Activated T-cell treated with anti-CD3 and anti-CD28 coated beads for 1 hour (primary cell): Measurements from ENCODE around the gene FAM241B.

Experiments
- DNase-seq: peaks from one replicate; pipeline ENCODE4 v3.0.0-alpha.2; 2020; ENCODE audit warnings: low read depth

Gene FAM241B, protein sequence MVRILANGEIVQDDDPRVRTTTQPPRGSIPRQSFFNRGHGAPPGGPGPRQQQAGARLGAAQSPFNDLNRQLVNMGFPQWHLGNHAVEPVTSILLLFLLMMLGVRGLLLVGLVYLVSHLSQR

DNA sequence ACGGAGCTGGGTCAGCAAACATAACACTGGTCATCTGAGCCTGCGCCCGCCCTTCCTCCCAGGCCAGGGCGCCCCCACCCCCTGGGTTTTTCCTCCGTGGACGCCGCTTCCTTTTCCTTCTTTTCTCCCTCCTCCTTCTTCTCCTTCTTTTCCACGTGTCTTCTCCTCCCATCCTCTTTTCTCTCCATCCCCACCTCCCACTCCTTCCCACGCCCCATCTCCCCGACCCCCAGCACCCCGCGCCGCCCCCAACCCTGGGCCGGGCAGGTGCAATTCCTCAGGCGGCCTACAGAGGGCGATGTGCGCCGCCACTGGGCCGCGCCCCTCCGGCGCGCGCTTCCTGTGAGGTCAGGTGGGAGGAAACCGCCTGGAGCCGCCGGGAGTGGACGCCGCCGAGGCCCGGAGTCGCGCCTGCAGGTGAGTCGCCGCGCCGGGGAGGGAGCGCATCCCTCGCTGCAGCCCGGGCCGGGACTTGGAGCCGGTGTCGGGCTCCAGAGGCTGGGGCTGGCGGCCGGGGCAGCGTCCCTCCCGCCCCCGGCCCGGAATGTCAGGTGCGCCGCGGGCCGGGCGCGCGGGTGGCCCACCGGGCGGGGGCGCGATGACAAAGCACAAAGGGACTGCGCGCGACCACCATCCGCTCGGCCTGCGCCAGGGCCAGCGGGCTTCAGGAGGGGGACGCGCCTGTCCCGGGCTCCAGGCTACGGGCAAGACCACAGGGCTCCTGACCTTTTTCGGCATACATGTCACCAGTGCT lies at the start of gene FAM241B:
Gene FAM241B, plus strand, starts transcription at position 351 of the 754 bp plus-strand sequence. CDS start 1,497 bp downstream, outside the sequence.
- peak; percentile 63 for DNase-seq

DNA sequence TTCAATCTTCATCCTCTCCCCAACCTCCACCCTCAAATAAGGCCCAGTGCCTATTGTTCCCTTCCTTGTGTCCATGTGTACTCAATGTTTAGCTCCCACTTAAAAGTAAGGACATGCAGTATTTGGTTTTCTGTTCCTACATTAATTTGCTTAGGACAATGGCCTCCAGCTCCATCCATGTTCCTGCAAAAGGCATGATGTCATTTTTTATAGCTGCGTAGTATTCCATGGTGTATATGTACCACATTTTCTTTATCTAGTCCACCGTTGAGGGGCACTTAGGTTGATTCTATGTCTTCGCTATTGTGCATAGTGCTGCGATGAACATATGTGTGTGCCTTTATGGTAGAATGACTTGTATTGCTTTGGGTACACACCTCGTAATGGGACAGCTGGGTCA lies 49.6 kb upstream of the FAM241B start:
- no peak for DNase-seq

DNA sequence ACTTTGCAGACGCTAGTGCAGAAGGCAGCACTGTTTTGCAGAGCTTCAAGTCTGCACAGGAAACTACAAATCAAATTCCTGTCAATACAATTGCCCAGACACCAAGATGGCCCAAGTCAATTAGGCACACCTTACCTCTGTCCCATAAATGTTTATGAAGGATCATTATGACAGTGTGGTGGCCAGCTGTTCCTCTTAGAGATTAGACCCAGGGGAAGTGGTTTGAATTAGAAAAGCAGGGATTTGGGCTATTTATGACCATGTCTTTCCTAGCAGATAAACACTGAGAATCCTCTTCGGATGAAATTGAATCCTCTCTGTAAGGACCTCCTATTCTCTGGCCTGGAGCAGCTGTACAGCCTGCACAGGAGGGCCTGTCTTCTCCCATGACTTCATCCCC lies 46.9 kb upstream of the FAM241B start:
- no peak for DNase-seq

DNA sequence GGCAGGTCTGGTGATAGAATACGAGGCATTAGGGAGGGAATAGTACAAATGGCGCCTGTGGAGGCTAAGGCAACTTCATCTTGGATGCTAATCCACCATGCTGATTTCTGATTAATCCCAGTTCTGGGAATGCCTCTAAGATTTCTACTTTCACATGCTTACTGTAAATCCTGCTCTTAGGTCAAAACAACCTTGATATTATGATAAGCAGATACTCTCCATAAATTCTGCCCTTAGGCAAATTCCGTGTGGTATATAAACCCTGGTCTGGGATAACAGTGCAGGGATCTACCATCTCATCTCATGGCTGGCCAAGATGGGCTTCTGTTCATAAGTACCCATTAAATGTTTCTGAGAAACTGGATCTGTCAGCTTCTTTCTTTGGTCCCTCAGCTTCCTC lies 45.4 kb upstream of the FAM241B start:
- DNase-seq: no peak

DNA sequence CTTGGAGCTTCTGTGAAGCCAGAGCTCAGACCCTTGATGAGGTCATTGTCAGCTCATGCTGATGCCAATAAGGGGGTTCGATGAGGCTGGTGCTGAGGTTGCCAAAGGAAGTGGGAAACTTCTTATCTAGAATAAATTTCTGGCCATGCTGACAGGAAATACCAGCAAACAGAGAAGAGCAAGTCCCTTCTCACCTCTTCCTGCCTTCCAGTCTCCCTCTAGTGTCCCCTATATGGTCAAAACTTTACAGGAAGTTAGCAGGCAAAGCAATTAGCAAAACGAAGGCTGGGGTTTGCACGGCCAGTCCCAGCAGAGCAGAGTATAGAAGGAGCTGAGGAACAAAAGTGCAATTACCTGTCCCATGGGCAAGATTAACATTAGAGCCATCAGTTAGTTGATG lies 41.7 kb upstream of the FAM241B start:
- DNase-seq: no peak

DNA sequence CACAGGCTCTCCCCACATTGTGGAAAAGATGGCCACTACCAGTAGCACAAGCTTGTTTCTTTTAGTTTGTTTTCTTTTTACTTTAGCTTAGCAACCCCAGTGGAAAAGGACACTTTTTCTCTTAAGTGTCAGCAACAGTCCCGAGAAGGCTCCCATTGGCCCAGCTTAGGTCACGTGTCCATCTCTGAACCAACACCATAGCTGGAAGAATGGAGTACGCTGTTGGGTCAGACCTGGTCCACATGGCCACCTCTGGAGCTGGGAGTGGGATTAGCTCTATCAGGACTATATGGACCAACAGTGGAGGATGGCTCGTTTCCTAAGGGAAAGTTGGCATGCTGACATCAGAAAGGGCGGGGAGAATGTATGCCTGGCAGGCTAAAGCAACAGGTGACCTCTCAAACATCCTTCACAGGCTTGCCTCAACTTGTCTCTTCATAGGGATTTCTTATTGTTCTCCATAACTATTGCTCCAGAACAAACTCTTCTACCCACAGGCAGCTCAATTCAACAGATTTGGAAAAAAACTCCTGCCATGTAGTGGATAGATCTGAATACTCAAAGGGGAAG lies 29.2 kb upstream of the FAM241B start:
- no peak for DNase-seq

DNA sequence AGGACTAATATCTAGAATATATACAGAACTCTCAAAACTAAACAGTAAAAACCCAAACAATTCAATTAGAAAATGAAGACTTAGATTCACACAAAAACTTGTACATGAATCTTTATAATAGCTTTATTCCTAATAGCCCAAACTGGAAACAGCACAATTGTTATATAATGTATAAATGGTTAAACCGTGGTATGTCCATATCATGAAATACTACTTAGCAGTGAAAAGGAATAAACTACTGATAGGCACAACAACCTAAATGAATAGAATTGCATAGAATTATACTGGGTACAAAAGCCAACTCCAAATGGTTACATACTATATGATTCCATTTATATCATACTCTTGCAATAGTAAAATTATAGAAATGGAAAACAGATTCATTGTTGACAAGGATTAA lies 21.0 kb upstream of the FAM241B start:
- DNase-seq: no peak

DNA sequence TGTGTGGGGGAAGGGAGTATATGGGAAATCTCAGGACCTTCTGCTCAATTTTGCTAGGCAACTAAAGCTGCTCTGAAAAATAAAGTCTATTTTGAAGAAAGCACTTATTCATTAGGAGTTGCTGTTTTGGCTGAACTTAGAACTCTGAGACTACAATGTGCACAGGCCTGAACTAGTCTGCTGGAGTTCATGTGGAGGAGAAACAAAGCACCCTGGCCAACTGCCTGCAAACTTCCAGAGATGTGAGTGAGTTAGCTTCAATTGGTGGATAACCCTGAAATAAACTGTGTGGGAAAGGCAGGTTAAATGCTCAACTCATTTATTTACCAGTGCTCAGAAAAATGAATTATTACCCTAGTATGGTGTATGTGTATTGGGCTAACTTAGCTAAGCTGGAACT lies 17.3 kb upstream of the FAM241B start:
- DNase-seq: no peak

DNA sequence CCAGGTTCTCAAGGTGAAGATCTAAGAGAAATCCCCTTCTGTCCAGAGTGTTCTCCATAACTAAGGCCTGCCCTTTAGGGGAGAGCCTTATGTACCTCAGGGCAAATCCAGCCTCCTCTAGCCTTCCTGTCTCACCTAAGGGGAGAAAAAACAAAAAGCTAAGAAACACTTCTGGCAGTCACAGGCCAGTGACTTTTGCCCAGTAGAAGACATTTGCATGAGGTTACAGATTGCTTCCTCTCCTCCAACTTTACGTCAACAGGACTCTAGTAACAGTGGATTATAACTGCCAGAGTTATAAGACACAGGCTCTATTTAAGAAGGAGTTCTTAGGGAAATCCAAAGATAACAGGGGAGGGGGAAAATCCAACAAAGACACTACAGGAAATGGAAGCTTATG lies 15.9 kb upstream of the FAM241B start:
- DNase-seq: no peak

DNA sequence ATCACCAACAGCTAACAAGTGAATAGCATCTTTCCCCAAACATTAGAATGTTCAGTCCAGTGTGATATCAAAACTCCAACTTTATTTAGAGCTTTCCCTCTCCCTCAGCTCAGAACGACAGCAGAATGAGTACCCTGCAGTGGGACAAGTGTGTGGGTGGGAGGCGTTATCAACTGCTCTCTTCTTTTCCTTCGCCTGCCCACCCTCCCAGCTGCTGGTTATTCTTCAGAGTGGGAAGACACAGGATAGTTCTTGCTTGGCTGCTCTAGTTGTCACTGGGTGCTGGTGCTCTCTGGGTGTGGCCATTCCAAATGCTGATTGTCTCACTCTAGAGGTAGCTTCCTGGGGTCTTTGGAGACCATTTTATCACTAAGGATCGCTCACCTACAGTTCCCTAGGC lies 13.7 kb upstream of the FAM241B start:
- no peak for DNase-seq

DNA sequence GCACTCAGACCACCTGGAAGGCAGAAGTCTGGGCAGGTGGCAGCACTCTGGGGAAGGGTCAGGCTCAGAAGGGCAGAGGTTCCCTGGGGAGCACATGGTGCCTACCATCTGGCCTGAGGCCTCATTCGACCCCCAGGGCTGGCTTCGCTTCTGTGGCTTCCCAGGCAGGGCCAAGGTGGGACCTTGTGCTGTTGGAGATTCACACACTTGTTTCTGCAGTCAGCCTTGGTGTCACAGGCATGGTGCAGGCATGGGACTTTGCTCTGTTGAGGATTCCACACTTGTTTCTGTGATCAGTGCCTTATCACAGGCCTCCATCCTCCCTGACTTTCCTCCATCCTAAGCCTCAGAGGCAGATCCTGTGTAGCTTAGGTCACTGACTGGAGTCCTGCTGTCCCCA lies 11.3 kb upstream of the FAM241B start:
- no peak for DNase-seq

DNA sequence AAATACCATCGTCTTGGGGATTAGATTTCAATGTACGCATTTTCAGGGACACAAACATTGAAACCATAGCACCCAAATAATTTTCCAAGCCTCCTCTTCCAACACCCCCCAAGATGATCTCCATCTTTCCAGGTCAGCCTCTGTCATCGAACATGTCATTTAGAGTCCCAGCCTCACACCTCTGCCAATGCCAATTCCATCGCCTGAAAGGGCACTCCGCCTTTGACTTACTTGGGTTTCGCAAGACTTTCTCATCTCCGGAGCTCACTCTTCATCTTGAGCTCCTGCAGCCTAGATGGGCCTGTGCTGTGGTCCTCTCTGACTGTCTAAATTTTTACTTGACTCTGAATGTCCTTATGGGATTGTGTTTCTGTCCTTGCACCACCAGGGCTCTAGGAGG lies 10.4 kb upstream of the FAM241B start:
- no peak for DNase-seq

DNA sequence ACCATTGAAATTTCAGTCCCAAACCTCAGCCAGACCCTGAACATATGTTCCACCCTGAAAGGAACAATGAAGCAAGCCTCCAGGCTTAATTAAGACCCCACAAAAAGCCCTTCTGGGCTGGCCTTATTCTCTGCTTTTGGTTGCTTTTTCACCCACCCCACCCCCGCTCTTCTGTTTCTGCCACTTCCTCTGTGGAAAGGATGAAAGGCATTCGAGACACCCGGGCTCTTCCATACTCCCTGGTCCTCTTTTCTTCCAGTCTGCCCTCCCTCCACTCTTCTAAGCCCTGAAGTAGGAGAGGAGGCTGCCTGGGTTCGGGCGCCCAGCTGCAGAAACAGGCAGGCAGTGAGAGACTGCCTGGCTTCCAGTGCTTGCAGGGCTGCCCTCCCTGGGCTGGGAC lies 9.4 kb upstream of the FAM241B start:
- no peak for DNase-seq

DNA sequence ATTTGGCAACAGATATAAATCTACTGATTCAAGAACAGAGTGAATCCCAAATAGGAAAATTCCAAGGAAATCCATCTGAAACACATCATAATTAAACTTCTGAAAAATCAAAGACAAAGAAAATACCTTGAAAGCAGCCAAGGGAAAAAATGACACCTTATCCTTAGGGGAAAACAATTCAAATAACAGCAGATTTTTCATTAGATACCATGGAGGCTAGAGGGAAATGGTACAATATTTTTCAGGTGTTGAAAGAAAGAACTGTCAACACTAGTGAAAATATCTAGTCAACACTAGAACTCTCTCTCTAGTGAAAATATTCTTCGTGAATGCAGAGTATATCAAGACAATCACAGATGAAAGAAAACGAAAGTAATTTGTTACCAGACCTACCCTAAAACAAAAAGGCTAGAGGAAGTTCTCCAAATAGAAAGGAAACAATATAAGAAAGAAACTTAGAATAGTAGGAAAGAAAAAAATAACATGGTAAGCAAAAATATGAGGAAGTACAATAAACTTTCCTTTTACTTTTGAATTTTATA lies 5.7 kb upstream of the FAM241B start:
- DNase-seq: no peak

DNA sequence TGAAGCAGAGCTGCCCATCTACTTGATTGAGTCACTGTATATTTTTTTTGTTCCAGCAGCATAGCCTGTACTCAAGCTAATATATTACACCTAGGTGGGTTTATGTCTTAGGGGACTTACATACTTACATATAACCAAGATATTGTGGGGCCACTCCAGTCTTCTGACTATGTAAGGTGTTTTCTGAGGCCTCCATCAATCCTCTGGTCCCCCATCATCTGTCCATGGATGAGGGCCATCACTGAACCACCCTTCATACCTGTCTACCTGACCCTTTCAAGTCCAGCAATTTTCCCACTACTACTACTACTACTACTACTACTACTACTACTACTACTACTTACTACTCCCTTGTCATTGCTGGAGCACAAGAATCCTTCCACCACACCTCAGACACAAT lies 3.2 kb upstream of the FAM241B start:
- no peak for DNase-seq

DNA sequence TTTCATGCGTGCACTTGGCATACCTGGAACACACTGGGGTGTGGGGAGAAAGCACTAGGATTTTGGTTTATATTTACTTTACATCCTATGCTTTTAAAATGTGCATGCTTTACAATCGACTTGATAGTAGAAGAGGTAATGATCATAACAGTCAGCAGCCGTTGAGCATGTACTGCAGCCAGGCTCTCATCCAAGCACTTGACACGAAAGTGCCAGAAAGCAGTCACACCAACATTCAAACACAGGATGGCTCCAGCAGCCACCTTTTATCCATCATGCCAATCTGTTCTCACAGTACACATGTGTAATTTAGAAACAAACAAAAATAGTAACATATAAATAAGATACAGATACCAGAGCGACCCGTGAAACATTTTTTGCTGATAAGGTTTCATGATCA lies 1.2 kb upstream of the FAM241B start:
- no peak for DNase-seq

DNA sequence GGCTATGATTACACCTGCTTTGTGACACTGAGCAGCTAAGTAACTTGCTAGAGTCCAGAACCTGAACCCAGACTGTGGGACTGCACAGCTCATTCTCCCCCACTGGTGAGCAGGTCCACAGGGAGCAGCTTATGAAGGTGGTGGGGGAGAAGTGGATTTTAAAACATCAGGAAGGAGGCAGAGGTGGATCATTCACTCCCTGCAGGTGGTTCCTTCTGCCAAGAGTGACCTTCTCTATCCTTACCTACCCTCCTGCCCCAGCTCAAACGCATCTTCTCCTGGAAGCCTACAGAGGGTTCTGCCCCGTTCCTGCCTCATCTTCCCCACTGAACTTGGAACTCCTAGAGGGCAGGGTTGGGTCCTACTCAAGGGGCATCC lies 539 bp upstream of the FAM241B start:
- DNase-seq: no peak

DNA sequence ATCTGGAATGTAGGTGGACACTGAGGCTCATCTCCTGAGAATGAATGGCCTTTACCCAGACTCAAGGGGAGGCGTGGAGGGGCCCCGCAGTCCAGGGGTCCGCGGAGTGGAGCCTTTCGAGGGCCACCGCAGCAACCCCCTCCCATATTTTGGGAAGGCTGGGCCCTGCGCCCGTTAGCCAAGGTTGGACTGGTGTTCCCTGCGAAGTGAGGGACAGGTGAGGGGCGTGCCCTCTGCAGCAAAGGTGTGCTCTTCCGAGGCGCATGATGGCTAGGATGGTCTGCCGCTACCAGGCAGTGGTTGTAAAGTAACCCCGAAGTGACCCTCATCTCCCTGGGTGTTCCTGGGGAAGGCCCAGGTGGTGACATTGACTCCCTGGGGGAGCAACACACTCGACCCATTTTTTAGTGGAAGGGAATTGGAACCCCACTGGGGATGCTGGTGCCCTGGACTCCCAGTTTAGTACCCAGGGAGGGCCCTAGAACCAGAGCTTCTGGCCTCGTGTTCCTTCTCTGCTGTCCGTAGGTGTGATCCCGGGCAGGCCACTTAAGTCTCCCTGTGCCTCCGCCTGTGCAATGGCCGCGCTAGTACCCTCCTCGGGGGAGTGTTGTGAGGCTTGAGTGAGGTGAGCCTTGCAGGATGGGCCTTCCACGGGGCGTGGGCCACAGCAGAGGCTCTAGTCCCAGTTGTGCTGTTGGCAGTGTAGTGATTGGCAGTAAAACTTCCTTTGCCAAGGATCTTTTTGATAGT lies 779 bp downstream of the FAM241B start:
- no peak for DNase-seq

DNA sequence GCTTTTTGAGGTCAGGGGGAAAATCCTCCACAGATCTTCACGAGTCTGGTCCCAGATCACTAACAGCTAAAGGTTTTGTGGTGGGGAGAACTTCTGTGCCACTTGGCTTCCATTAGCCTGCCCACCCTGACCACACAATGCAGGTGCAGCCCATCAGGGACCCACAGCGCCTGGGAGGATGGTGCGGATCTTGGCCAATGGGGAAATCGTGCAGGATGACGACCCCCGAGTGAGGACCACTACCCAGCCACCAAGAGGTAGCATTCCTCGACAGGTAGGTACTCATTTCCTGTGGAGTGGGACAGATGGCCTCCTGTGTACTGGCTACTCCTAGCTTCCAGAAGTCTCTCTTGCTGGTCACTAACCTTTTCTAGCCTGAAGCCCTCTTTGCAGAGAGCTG lies 1.5 kb downstream of the FAM241B start:
- no peak for DNase-seq

DNA sequence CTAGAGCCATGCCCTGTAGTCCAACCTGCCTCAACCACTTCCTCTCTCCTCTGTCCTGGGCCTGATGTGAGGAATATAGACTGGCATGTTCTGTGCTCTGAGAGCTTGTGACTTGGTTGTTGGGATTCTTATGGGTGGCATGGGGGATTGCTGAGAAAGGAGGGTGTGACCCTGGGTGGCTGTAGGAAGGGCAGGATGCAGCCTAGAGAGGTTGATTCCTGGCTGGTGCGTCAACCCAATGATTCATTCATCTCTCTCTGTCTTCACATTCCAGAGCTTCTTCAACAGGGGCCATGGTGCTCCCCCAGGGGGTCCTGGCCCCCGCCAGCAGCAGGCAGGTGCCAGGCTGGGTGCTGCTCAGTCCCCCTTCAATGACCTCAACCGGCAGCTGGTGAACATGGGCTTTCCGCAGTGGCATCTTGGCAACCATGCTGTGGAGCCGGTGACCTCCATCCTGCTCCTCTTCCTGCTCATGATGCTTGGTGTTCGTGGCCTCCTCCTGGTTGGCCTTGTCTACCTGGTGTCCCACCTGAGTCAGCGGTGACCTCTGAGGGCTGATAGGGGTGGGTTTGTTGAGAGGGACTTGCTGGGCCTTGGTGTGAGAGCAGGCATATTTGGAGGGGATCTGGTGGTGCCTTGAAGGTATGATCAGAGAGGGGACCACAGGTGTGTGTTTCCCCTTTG lies 2.6 kb downstream of the FAM241B start:
- no peak for DNase-seq

DNA sequence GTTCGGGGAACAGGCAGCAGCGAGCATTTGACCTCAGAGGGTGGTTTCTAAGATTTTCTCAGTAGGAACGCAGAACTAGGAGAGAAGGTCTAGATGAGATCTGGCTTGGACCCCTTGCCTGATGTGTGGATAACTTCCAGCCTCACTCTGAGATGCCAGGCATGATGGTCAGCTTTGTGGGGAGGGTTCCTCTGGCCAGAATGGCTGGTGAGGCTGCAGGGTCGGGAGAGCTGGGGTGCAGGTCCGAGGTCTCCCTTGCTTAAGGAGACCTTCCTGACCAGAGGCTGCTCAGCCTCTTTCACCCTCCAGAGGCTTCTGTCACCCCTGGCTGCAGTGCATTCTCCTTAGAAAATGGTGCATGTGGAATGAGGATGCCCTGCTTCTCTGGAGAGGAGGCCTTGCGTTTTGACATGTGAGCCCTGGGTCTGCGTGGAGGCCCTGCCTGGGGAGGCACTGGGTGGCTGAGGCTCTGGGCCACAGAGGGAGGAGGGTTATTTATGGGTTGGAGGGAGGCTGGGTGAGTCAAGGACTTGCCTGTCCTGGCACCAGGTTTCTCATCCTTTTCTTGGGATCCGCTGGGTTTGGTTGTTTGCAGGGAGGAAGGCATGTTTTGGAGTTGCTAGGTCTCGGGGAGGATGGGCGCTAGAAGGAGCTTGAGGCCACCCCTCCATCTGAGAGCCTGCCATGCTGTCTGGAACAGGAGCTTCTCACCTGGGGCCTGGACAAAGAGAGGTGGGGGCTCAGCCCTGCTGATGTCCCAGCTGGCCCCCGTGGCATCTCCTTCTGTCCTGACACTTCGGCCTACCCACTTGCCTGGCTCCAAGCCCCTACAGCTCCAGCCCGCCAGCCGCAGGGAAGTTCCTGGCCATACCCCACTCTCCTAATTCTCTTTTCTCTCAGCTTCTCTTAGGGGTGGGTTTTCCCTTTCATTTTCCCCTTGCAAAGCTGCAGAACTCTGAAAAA lies 3.9 kb downstream of the FAM241B start:
- no peak for DNase-seq
